Peyer's patch (tissue), 4 donors: Measurements from ENCODE around the gene MKS1.

Source experiments
- CTCF ChIP-seq, 6 experiments: fragments of 450-650 bp in 4 of 6; fragments of 200-600 bp in 2 of 6; sonication (generic) in 1 of 6; IDR thresholded peaks; one replicate each; pipeline ENCODE4 v1.5.1; 2017 to 2019; ENCODE audit warnings: antibody characterized with exemption in 6 of 6, mild to moderate bottlenecking in 3 of 6, moderate library complexity in 1 of 6
- POLR2A ChIP-seq, 2 donors: fragments of 450-650 bp; IDR thresholded peaks; one replicate each; pipeline ENCODE4 v1.5.1; 2017; ENCODE audit warnings: antibody characterized with exemption in 2 of 2, mild to moderate bottlenecking in 2 of 2, moderate library complexity in 2 of 2

GRCh38 chr17:58184986-58185761 is 33.9 kb downstream of the MKS1 start:
- TF ChIP-seq POLR2A (IDR thresholded peaks at IDR 0.05) (no peak), CTCF (IDR thresholded peaks at IDR 0.05) (no peak)
